ENCODE data around the gene ADGRG4.

GRCh38 chrX:136268051-136269048 lies 32.4 kb upstream of the ADGRG4 start:
- TF ChIP-seq CTCF (conservative IDR thresholded peaks at IDR 0.05; ENCODE audit: low read length), result peak; percentile 73
- no peak for TF ChIP-seq EZH2phosphoT487 (IDR thresholded peaks at IDR 0.05; ENCODE audit: borderline replicate concordance)

All from Loucy (cell line).